OCI-LY1 (cell line): Measurements from ENCODE around the gene OR5AR1.

Source experiments
- H2AFZ ChIP-seq: fragments of 200-600 bp; sonication (generic), shearing (Covaris generic); 2 replicates; pipeline ENCODE4 v1.6.0; 2014; ENCODE audit warnings: antibody characterized with exemption, mild to moderate bottlenecking, low read length
- H3F3A ChIP-seq: fragments of 200-600 bp; sonication (generic), shearing (Covaris generic); 2 replicates; pipeline ENCODE4 v1.6.0; 2014; ENCODE audit warnings: mild to moderate bottlenecking, antibody characterized with exemption, low read length, moderate library complexity; ENCODE audit not compliant: insufficient read depth
- H3K27ac ChIP-seq: fragments of 200-600 bp; sonication (generic); 2 replicates; pipeline ENCODE4 v1.5.1; 2014; ENCODE audit warnings: low read length, mixed run types, mild to moderate bottlenecking, low read depth; ENCODE audit not compliant: poor library complexity, severe bottlenecking
- H3K27me3 ChIP-seq: fragments of 200-600 bp; sonication (generic); 2 replicates; pipeline ENCODE4 v1.6.0; 2014; ENCODE audit warnings: antibody characterized with exemption, mild to moderate bottlenecking, low read length, moderate library complexity; ENCODE audit not compliant: insufficient read depth
- H3K36me3 ChIP-seq: fragments of 200-600 bp; sonication (generic); 2 replicates; pipeline ENCODE4 v1.6.1; 2014; ENCODE audit warnings: mild to moderate bottlenecking, antibody characterized with exemption, low read length, moderate library complexity, mixed read lengths; ENCODE audit not compliant: insufficient read depth
- H3K4me1 ChIP-seq: fragments of 200-600 bp; sonication (generic); 2 replicates; pipeline ENCODE4 v1.5.1; 2014; ENCODE audit warnings: mild to moderate bottlenecking, low read length, moderate library complexity; ENCODE audit not compliant: insufficient read depth, severe bottlenecking
- H3K4me2 ChIP-seq: fragments of 200-600 bp; sonication (generic), shearing (Covaris generic); 2 replicates; pipeline ENCODE4 v1.6.1; 2014; ENCODE audit warnings: low read length
- H3K4me3 ChIP-seq: fragments of 200-600 bp; sonication (generic); 2 replicates; pipeline ENCODE4 v1.5.1; 2014; ENCODE audit warnings: low read length, low read depth, mild to moderate bottlenecking, mixed read lengths; ENCODE audit not compliant: poor library complexity, severe bottlenecking
- H3K79me2 ChIP-seq: fragments of 200-600 bp; shearing (Covaris generic); 2 replicates; pipeline ENCODE4 v1.6.1; 2016; ENCODE audit warnings: mixed run types, low read length, mixed read lengths; ENCODE audit not compliant: insufficient read depth
- H3K9ac ChIP-seq: fragments of 200-600 bp; sonication (generic), shearing (Covaris generic); 2 replicates; pipeline ENCODE4 v1.6.1; 2014; ENCODE audit warnings: mild to moderate bottlenecking, low read length, mixed read lengths
- H3K9me2 ChIP-seq: fragments of 200-600 bp; sonication (generic), shearing (Covaris generic); 2 replicates; pipeline ENCODE4 v1.6.1; 2014; ENCODE audit warnings: low read depth, mild to moderate bottlenecking, low read length, mixed read lengths
- H3K9me3 ChIP-seq: fragments of 200-600 bp; shearing (Covaris generic); 2 replicates; pipeline ENCODE4 v1.6.1; 2014; ENCODE audit warnings: low read length, mixed read lengths
- H4K20me1 ChIP-seq: fragments of 200-600 bp; sonication (generic), shearing (Covaris generic); 2 replicates; pipeline ENCODE4 v1.6.0; 2016; ENCODE audit warnings: mild to moderate bottlenecking, low read length; ENCODE audit not compliant: insufficient read depth
- EZH2 ChIP-seq: fragments of 200-600 bp; sonication (generic), shearing (Covaris generic); IDR thresholded peaks from 2 replicates; pipeline ENCODE4 v1.8.0; 2017; ENCODE audit warnings: borderline replicate concordance, mixed run types, mild to moderate bottlenecking, antibody characterized with exemption, low read length, moderate library complexity, mixed read lengths
- TF ChIP-seq, protein P1 (sequence below): fragments of 200-600 bp; sonication (generic), shearing (Covaris generic); IDR thresholded peaks from 2 replicates; pipeline ENCODE4 v1.5.1; 2017; ENCODE audit warnings: mild to moderate bottlenecking, antibody characterized with exemption, low read length, moderate library complexity, mixed read lengths

OR5AR1 gene

GRCh38 chr11:56700914-56701485 is 37.5 kb downstream of the OR5AR1 start:
- Histone ChIP-seq H3K9me2 (no peaks in the 10 kb centered on the region), H3F3A (no peaks in the 10 kb centered on the region), H3K4me3 (no peak overlapping the region), H3K9me3 (no peaks in the 10 kb centered on the region), H3K36me3 (no peaks in the 10 kb centered on the region), H3K4me2 (no peak overlapping the region), H3K4me1 (no peaks in the 10 kb centered on the region), H4K20me1 (no peaks in the 10 kb centered on the region), H3K9ac (no peak overlapping the region), H2AFZ (no peak overlapping the region), H3K27me3 (no peaks in the 10 kb centered on the region), H3K79me2 (no peaks in the 10 kb centered on the region), H3K27ac (no peak overlapping the region)
- TF ChIP-seq, protein P1, sequence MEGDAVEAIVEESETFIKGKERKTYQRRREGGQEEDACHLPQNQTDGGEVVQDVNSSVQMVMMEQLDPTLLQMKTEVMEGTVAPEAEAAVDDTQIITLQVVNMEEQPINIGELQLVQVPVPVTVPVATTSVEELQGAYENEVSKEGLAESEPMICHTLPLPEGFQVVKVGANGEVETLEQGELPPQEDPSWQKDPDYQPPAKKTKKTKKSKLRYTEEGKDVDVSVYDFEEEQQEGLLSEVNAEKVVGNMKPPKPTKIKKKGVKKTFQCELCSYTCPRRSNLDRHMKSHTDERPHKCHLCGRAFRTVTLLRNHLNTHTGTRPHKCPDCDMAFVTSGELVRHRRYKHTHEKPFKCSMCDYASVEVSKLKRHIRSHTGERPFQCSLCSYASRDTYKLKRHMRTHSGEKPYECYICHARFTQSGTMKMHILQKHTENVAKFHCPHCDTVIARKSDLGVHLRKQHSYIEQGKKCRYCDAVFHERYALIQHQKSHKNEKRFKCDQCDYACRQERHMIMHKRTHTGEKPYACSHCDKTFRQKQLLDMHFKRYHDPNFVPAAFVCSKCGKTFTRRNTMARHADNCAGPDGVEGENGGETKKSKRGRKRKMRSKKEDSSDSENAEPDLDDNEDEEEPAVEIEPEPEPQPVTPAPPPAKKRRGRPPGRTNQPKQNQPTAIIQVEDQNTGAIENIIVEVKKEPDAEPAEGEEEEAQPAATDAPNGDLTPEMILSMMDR = no peak
- TF ChIP-seq EZH2 = no peak

GRCh38 chr11:56705784-56706396 is 42.4 kb downstream of the OR5AR1 start:
- Histone ChIP-seq H3K27me3 (no peaks in the 10 kb centered on the region), H3K9ac (no peak overlapping the region), H4K20me1 (no peaks in the 10 kb centered on the region), H3K4me1 (no peaks in the 10 kb centered on the region), H3K4me3 (no peak overlapping the region), H3K4me2 (no peak overlapping the region), H3K79me2 (no peaks in the 10 kb centered on the region), H3F3A (no peaks in the 10 kb centered on the region), H3K36me3 (no peaks in the 10 kb centered on the region), H2AFZ (no peak overlapping the region), H3K9me3 (no peaks in the 10 kb centered on the region), H3K9me2 (no peaks in the 10 kb centered on the region), H3K27ac (no peak overlapping the region)
- TF ChIP-seq, protein P1 = no peak
- no peak for TF ChIP-seq EZH2

DNA sequence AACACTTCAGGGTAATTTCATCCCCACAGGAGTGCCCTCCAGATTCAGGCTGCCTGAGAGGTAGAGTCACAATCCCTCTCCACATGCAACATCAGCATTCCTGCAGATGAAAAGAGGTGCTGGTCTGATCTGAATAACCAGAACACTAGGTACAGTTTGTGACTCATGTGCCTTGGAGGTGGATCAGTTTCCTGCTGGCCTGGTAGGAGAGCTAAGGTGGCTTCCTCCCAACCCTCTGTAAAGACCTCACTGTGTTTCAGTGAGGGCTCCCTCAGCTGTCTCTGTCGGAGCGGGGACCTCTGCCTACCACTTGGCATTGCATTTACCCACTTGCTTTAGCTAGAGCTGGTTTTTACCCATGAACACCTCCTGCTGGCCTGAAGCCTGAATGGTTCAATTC is 43.0 kb downstream of the OR5AR1 start:
- no peaks in the 10 kb centered on the region for H3K4me1 ChIP-seq
- TF ChIP-seq, protein P1 = no peak
- TF ChIP-seq EZH2 = no peak
- no peaks in the 10 kb centered on the region for H3K36me3 ChIP-seq
- no peak overlapping the region for H3K27ac ChIP-seq
- H3K9me3 ChIP-seq = no peaks in the 10 kb centered on the region
- H4K20me1 ChIP-seq = no peaks in the 10 kb centered on the region
- no peak overlapping the region for H3K4me2 ChIP-seq
- no peaks in the 10 kb centered on the region for H3K79me2 ChIP-seq
- H3K9me2 ChIP-seq = no peaks in the 10 kb centered on the region
- no peaks in the 10 kb centered on the region for H3F3A ChIP-seq
- no peak overlapping the region for H2AFZ ChIP-seq
- no peak overlapping the region for H3K4me3 ChIP-seq
- H3K27me3 ChIP-seq = no peaks in the 10 kb centered on the region
- H3K9ac ChIP-seq = no peak overlapping the region
